HG03342 (cell line): ENCODE measurements around the gene TECRL.

Experiments
- ATAC-seq: cut with Tn5 transposase; IDR thresholded peaks from one replicate; pipeline ENCODE4 v1.9.1; 2021; ENCODE audit warnings: mild to moderate bottlenecking, moderate library complexity; ENCODE audit not compliant: unreplicated experiment

Gene TECRL

GRCh38 chr4:64330143-64330542, 79.1 kb downstream of the TECRL start:
- ATAC-seq = no peak

GRCh38 chr4:64327237-64327636, 82.0 kb downstream of the TECRL start:
- no peak for ATAC-seq

DNA sequence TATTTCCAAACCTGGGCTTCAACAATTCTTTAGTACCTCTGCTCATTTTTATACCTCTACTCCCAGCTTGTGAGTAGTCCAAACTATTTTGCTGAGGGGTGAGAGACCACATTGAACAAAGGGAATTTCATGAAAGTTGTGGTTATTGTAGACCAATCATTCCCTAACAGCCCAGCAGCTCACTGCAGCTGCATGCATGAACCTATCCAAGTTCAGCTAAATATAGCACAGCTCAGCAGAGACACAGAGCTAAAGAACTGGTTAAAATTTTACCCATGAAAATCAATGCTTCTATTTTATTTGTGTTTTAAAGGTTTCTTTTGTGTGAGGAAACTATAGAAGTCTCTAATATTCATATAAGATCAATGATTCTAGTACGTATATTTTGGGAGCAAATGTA, 82.7 kb downstream of the TECRL start:
- no peak for ATAC-seq

- ATAC-seq = no peak
These were observed 103.0 kb downstream of the TECRL start for GRCh38 chr4:64306255-64306565.

GRCh38 chr4:64305565-64306254, 103.5 kb downstream of the TECRL start:
- ATAC-seq = no peak

GRCh38 chr4:64272432-64272831, 136.8 kb downstream of the TECRL start:
- no peak for ATAC-seq

GRCh38 chr4:64271601-64272081, 137.6 kb downstream of the TECRL start:
- ATAC-seq = no peak

- no peak for ATAC-seq
These were observed 142.6 kb downstream of the TECRL start for GRCh38 chr4:64266669-64267068.

- ATAC-seq = no peak
These were observed 143.0 kb downstream of the TECRL start for GRCh38 chr4:64266263-64266662.

DNA sequence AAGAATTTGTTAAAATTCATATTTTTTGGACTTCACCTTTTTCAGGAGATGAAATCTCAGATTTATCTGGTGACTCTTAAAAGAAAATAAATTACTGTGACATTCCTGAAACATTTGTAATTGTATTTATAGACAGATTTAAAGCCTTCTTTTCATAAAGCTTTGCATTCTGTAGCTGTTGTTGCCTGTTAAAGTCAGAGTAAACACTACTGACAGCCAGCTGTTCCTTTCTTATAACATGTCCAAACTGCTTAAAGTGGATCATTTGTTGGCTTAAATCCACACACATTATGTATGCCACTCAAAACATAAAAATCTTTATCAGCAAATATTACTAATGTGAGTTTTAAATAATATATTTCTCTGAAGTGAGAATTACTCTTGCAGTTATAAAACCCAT, 157.5 kb downstream of the TECRL start:
- ATAC-seq = no peak

GRCh38 chr4:64250488-64250887, 158.8 kb downstream of the TECRL start:
- no peak for ATAC-seq

- ATAC-seq = no peak
These were observed 159.2 kb downstream of the TECRL start for GRCh38 chr4:64250061-64250460.

- no peak for ATAC-seq
These were observed 161.1 kb downstream of the TECRL start for GRCh38 chr4:64248186-64248585.

- ATAC-seq = no peak
These were observed 178.4 kb downstream of the TECRL start for GRCh38 chr4:64230709-64231310.
